ENCODE results near the gene KCTD18.

KCTD18 gene

DNA sequence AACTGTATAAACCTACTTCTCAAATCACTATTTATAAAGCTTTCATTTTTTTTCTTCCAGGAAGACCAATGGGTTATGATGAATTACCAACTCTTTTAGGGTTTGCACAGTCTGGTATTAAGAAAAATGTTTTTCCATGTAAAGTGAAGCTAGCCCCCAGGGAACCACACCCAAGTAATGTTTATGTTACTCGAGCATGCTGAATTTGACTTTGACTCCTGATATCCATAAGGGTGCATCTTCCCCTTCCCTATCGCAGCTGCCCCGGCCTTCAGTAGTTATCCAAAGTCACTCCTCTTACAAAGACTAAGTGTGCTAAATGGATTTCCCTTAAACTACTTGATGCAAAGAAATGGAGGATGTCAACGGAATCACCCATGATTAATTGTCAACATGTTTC is 21.7 kb downstream of the KCTD18 start:
- no peak for FAIRE-seq
- DNase-seq (ENCODE audit: insufficient read length, low spot score) = no peak

GRCh38 chr2:200486529-200486928 is 23.3 kb downstream of the KCTD18 start:
- DNase-seq (ENCODE audit: insufficient read length, low spot score) = no peak
- FAIRE-seq = no peak

DNA sequence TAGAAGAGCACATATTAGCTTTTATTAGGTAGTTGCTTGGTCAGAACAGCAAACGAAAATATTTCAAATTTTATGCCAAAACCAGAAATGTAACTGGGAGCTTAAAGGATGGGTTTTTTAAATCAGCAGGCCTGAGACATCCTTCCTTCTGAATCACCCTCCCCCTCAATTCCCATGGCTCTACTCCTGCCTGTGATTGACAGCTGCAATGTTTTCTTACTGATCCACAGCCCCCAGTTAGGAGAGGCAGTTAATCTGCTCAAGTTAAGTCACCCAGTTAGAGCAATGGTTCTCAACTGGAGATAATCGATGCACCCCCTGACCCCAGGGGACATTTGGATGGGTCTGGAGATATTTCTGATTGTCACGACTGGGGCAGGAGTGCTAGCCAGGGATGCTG is 24.9 kb downstream of the KCTD18 start:
- DNase-seq (ENCODE audit: insufficient read length, low spot score) (no peak), FAIRE-seq (no peak)

GRCh38 chr2:200483729-200484198 is 26.1 kb downstream of the KCTD18 start:
- DNase-seq (ENCODE audit: insufficient read length, low spot score) = no peak
- FAIRE-seq = peak; percentile 73

GRCh38 chr2:200482194-200482593 is 27.7 kb downstream of the KCTD18 start:
- DNase-seq (ENCODE audit: insufficient read length, low spot score) = peak; percentile 19
- FAIRE-seq = peak; percentile 89

- FAIRE-seq (no peak), DNase-seq (ENCODE audit: insufficient read length, low spot score) (no peak)
Measured at GRCh38 chr2:200479692-200480265, 30.1 kb downstream of the KCTD18 start.

DNA sequence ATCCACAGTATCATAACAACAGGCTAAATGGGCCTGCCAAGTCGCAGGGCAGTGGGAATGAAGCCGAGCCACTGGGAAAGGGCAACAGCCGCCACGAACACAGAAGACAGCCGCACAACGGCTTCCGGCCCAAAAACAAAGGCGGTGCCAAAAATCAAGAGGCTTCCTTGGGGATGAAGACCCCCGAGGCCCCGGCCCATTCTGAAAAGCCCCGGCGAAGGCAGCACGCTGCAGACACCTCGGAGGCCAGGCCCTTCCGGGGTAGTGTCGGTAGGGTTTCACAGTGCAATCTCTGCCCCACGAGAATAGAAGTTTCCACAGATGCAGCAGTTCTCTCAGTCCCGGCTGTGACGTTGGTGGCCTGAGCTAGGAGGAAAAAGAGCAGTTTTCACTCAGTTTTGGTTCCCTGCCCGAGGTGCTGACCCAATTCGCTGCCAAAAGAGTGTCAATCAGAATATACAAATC is 32.2 kb downstream of the KCTD18 start:
- FAIRE-seq = no peak
- DNase-seq (ENCODE audit: insufficient read length, low spot score) = no peak

GRCh38 chr2:200476836-200477235 is 33.0 kb downstream of the KCTD18 start:
- DNase-seq (ENCODE audit: insufficient read length, low spot score) (no peak), FAIRE-seq (no peak)

GRCh38 chr2:200475795-200476194 is 34.1 kb downstream of the KCTD18 start:
- DNase-seq (ENCODE audit: insufficient read length, low spot score) (no peak), FAIRE-seq (no peak)

- DNase-seq (ENCODE audit: insufficient read length, low spot score) (no peak), FAIRE-seq (peak; percentile 73)
Measured at GRCh38 chr2:200472853-200473464, 36.9 kb downstream of the KCTD18 start.

- DNase-seq (ENCODE audit: insufficient read length, low spot score) (no peak), FAIRE-seq (peak; percentile 69)
Measured at GRCh38 chr2:200471928-200472645, 37.8 kb downstream of the KCTD18 start.

GRCh38 chr2:200471324-200471848 is 38.5 kb downstream of the KCTD18 start:
- DNase-seq (ENCODE audit: insufficient read length, low spot score) = peak; percentile 32

DNA sequence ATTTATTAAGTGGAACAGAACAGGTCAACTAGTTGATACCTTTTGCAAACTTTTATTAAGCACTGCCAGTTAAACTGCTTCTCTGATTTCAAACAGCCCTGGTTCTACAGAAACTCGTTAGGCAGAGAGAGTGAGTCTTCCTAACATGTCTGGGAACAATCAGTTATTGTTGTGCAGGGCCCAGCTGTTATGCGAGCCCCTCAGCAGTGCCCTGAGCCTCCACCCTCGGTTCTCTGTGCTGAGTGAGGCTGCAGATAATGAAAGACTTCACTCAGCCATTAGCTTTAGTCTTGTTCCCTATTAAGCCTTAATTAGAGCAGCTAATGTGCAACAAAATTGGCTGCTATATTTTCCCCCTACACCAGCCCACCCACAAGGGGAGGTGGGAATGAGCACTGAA is 39.6 kb downstream of the KCTD18 start:
- DNase-seq (ENCODE audit: insufficient read length, low spot score) (no peak), FAIRE-seq (no peak)

More at GRCh38 chr2:200471324-200471848, 38.5 kb downstream of the KCTD18 start:
- FAIRE-seq = peak; percentile 91

GRCh38 chr2:200469708-200470211 is 40.1 kb downstream of the KCTD18 start:
- FAIRE-seq (no peak), DNase-seq (ENCODE audit: insufficient read length, low spot score) (no peak)

- no peak for DNase-seq (ENCODE audit: insufficient read length, low spot score)
- FAIRE-seq = peak; percentile 73
Measured at GRCh38 chr2:200467806-200468681, 41.8 kb downstream of the KCTD18 start.

DNA sequence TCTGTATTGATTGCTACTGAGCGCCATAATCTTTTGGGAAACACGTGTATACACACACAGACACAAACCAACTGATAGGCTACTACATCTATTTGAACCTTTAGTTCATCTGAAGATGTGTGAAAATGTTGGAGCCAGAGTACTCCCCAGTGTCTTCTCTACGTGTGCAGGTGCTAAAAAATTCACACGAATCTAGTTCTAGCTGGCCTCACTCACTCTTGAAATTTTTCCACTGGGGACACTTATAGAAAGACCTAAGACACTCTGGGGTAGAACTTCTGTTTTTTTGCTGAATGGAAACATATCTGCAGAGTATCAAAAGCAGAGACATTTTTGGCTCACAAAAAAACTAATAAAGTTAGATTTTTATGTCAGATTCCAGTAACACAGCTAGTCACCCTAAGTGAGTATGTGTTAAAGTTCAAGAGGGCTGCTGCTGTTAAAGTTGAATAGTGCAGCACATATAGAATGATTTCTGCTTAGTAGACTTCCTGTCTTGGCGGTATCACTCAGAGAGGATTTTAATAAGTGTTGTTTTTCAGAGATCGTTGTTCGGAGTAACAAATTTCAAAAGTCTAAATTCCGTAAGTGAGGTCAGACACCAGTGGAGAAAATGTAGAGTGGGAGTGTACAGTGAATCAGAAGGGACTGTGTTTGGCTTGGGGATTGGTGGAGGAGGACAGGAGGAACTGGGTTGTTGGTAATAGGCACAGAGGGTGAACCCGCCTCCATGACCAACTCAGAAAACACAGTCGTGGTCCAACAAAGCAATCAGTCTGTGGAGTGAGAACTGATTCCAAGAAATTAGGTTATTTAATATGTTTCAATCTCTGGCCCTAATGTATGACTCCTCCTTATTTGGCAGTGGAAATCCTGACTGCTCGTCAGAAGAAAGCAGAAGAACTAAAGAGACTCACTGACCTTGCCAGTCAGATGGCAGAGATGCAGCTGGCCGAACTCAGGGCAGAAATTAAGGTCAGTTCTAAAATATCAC is 43.1 kb downstream of the KCTD18 start:
- DNase-seq (ENCODE audit: insufficient read length, low spot score) (no peak), FAIRE-seq (peak; percentile 73)

GRCh38 chr2:200463452-200463851 is 46.4 kb downstream of the KCTD18 start:
- DNase-seq (ENCODE audit: insufficient read length, low spot score) = no peak
- peak; percentile 56 for FAIRE-seq

DNA sequence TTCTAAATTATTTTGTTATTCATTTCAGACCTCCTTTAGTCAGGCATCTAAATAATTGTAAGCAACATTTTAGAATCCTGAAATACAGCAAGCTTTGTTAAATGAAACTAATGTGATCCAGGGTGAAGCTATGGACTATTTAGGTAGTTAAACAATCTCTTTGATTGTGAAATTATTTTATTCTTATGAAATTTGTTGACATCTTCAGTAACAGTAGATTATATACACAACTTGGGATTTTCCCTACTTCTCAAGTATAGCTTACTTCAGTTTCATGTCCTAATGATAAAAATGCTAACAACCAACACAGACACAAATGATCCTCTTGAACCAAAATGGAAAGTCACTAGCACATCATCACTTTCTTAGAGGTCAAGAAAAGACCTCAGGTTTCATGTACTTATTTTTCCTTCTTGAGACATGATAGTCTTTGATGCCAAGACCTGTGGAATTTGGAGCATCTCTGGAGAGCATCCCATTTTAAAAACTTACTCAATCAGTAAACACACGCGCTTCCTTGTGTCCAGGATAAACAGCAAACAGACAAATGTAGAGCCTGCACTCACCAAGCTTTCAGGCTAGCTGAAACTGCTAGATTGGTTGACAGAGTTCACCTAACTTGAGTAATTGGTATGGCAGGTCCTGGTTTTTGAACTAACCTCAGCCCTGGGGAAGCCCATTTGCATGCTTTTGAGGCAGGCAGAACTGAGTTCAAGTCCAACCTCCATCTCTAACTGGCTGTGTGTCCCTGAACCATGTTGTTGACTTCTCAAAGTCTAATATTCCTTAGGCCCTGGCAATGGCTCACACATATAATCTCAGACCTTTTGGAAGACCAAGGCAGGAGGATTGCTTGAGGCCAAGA is 47.8 kb downstream of the KCTD18 start:
- no peak for DNase-seq (ENCODE audit: insufficient read length, low spot score)
- peak; percentile 59 for FAIRE-seq

Measured in GM19239 (cell line).